ENCODE measurements around the gene SH3BP2.

The SH3BP2 gene

DNA sequence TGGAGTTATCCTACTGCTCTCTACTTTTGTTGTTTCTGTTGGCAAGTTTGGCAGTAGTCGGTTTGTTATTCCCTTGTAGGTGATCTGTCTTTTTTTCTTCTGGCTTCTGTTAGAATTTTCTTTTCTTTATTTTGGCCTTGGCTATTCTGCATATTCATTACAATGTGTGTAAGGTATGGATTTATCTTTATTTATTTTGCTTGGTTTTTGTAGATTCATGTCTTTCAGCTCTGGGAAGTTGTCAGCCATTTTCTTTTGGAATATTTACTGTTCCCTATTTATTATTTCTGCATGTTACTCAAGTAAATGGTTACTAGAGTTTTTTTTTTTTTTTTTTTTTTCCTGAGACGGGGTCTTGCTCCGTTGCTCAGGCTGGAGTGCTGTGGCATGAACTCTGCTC is 63.4 kb downstream of the SH3BP2 start:
- no peak for DNase-seq

DNA sequence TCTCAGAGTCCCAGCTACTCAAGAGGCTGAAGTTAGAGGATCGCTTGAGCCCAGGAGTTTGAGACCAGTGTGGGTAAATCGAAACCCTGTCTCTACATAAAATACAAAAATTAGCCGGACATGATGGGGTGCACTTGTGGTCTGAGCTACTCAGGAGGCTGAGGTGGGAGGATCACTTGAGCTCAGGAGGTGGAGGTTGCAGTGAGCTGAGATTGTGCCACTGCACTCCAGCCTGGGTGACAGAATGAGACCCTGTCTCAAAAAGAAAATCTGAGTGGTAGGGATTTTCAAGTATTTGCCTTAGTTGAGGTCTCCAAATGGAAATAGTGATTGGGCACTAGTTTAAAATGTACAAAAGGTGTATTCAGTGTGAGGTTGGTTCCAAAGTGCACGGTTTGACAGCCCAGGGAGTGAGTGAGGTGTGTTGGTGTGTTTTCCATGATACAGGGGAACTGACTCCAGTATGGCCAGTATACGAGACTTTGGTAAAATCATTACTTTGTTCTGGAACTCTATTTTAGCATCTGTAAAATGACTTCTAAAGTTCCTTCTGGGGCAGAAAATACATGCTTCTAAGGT is 64.6 kb downstream of the SH3BP2 start:
- no peak for DNase-seq

GRCh38 chr4:2858451-2859217 is 65.7 kb downstream of the SH3BP2 start:
- no peak for DNase-seq

DNA sequence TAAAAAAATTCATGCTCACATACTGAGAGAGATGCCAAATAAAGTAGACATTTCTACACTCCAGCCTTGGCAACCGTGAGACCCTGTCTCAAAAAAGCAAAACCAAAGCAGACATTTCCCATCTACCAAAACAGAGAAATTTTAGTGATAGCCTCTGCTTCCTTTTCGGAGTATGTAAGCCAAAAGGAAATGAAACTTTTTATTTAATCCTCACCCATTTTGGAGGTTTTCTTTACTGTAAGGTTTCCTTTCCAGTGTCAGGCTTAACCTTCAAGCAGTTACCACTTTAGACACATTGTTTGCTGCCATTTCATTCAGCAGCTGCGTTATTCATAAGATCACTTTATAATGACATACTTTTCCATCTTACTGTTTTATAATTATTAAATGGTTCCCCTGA is 66.6 kb downstream of the SH3BP2 start:
- no peak for DNase-seq

- DNase-seq: no peak
These were observed 67.8 kb downstream of the SH3BP2 start for GRCh38 chr4:2860391-2861348.

GRCh38 chr4:2861631-2862436 is 68.9 kb downstream of the SH3BP2 start:
- DNase-seq: no peak

GRCh38 chr4:2862528-2862927 is 69.6 kb downstream of the SH3BP2 start:
- DNase-seq: no peak

DNA sequence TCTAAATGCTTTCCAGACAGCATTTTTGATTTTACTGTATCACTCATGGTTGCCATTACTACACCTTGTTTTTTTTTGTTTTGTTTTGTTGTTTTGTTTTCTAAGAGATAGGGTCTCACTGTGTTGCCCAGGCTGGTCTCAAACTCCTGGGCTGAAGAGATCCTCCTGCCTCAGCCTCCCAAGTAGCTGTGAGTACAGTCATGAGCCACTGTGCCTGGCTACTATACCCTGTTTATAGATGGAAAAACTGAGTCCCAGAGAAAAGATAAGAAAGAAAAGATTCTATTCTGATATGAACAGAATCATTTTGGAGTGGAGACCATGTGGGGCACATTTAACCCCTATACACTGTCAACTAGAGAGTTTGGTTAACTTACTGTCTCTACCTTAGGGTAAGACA is 70.8 kb downstream of the SH3BP2 start:
- no peak for DNase-seq

GRCh38 chr4:2865196-2865780 is 72.4 kb downstream of the SH3BP2 start:
- DNase-seq: no peak

- no peak for DNase-seq
These were observed 73.4 kb downstream of the SH3BP2 start for GRCh38 chr4:2866160-2866861.

GRCh38 chr4:2866891-2867290 is 74.0 kb downstream of the SH3BP2 start:
- DNase-seq: no peak

- peak in 1 of 14 donors; percentile 40 for DNase-seq
These were observed 75.0 kb downstream of the SH3BP2 start for GRCh38 chr4:2867758-2868491.

DNA sequence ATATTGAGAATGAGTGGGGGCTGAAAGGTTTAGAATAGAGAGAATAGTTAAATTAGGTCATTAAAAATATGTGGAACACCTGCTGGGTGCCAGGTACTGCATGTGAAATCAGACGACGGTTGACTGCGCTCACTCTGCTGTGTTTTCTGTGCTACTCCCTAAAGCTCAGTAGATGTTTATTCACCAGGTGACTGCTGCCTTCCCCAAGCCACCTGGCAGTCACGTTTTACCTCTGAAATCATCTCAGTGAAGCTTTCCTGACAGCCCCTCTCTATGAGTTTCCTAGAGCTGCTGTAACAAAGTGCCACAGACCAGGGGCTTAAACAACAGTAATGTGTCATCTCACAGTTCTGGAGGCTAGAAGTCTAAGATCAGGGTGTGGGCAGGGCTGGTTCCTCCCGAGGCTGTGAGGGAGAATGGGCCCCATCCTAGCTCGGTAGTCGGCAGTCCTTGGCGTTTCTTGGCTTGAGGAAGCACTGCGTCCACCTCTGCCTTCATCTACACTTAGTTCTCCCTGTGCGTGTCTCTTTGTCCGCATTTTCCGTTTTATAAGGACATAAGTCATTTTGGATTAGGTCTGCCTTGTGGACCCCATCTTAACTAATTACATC is 76.1 kb downstream of the SH3BP2 start:
- no peak for DNase-seq

DNA sequence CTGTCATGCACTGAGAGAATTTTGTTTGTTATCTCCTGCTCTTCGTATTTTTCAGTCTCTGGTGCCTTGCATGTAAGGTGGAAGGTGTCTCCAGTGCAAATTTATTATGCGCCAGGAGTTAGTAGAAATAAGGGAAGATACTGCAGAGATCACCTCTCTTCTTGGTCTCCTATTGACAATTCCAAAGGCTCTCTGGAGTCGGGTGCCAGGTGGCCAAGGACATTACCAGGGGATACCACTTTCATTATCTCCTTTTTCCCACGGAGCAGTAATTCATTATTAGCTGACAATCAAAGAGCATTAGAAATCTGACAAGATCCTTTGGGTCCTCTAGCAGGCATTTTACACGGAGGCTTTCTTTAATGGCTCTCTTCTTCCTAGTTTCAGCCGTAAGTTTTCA is 76.8 kb downstream of the SH3BP2 start:
- DNase-seq: peak in 1 of 14 donors; percentile 28

DNA sequence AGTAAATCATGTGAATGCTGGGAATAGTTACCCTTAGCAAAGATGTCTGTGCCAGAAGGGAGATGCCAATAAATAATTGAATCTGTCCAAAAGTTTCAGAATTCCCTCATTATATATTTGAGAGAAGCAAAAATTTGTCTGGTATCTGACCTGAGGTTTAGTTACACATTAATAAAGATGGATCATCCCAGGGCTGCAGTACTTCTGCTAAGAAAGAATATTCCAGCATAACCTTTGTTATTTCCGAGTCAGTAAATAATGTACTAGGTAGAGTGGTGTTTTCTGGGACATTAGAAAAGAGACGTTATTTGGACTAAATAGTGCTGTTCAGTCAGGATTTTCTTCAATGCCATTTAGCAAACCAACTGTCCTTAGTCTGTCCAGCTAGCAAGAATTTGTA is 77.2 kb downstream of the SH3BP2 start:
- DNase-seq: no peak

DNA sequence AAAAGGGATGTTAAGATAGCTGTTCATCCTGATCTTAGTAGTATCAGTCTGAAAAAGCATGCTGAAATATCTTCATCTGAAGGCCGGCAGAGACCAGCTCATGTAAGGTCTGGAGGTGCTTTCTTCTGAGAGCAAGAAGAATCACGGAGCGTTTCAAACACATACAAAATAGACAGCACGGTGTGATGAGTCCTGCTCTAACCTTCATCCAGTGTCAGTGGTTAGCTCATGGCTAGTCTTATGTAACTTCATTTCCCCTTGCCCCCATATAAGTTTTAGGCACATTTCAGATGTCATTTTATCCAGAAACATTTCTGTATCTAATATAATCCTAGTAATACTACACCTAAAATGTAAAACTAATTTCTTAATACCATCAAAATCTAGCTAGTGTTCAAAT is 78.6 kb downstream of the SH3BP2 start:
- no peak for DNase-seq

DNA sequence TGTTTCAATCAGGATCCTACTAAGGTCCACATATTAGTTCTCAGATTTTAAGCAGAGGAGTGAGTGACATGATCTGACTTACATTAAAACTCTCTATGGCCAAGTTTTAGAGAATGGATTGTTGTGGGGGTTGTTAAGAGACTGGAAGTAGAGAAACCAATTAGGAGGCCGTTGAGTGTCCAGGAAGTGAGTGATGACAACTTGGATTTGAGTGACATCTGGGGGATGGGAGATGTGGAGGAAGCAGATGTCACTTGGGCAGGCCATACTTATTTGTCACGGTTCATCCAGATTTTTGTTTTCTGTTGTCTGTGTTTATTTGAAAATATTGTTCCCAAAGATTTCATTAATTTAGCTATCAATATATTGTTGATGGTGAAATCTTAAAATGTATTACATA is 79.0 kb downstream of the SH3BP2 start:
- DNase-seq: no peak

DNA sequence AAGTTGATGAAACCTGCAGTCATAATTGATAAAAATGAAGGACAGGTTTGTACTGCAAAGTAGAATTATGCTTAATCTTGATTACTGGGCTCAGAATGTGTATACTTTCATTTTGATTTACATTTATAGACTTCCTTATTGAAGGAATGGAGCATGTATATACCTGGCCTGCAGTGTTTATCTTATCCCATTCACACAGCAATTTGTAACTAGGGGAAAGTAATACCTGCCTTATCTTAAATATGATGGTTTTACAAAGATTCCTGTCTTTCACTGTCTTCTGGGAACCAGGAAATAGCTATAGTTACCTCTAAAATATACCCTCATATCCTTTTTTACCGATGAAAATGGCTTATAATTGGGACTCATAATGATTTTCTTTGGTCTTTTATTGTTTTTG is 80.4 kb downstream of the SH3BP2 start:
- no peak for DNase-seq

GRCh38 chr4:2874861-2875260 is 82.0 kb downstream of the SH3BP2 start:
- DNase-seq: no peak

GRCh38 chr4:2875556-2875955 is 82.7 kb downstream of the SH3BP2 start:
- peak in 1 of 14 donors; percentile 49 for DNase-seq

All from C1 segment of cervical spinal cord (tissue), 14 donors.